Suprapubic skin (tissue), 4 donors: ENCODE measurements around the gene ARID5B. TPM values are rescaled to one million over a fixed set of nuclear protein-coding genes. Genes with fewer than 3 reads are reported as not detected.

Experiments
- DNase-seq, 2 donors: peaks; one replicate each; pipeline ENCODE4 v3.0.0-alpha.2; 2019; ENCODE audit warnings: low spot score in 2 of 2
- H3K27ac ChIP-seq: fragments of 200-600 bp; sonication (generic); one replicate; pipeline ENCODE4 v1.5.1; 2019
- H3K27me3 ChIP-seq: fragments of 200-600 bp; sonication (generic); one replicate; pipeline ENCODE4 v1.5.1; 2019
- H3K36me3 ChIP-seq: fragments of 200-600 bp; sonication (generic); one replicate; pipeline ENCODE4 v1.5.1; 2019
- H3K4me1 ChIP-seq: fragments of 200-600 bp; sonication (generic); one replicate; pipeline ENCODE4 v1.5.1; 2019
- H3K4me3 ChIP-seq: fragments of 200-600 bp; sonication (generic); one replicate; pipeline ENCODE4 v1.5.1; 2019; ENCODE audit warnings: mild to moderate bottlenecking
- H3K9me3 ChIP-seq: fragments of 200-600 bp; sonication (generic); one replicate; pipeline ENCODE4 v1.5.1; 2019
- EP300 ChIP-seq: sonication (generic); formaldehyde crosslinking; IDR thresholded peaks from one replicate; pipeline ENCODE4 v1.6.1; 2017; ENCODE audit warnings: antibody characterized with exemption
- POLR2A ChIP-seq, 2 donors: fragments of 450-650 bp; IDR thresholded peaks; one replicate each; pipeline ENCODE4 v1.6.1; 2017; ENCODE audit warnings: antibody characterized with exemption in 2 of 2, mild to moderate bottlenecking in 2 of 2, moderate library complexity in 2 of 2
- POLR2AphosphoS5 ChIP-seq, 3 donors: sonication (generic); formaldehyde crosslinking; IDR thresholded peaks; one replicate each; pipeline ENCODE4 v1.6.1; 2017; ENCODE audit warnings: antibody characterized with exemption in 3 of 3
- WGBS: methylation state at CpG from one replicate; pipeline ENCODE4 v1.1.5; 2018; 5-methylcytosine and 5-hydroxymethylcytosine counted together
- total RNA-seq, 4 donors: library from RNA; depleted of rRNA; stranded (reverse); fragments of >200 nt; gene quantifications; one replicate each; pipeline ENCODE4 v1.1.0, GENCODE V29; 2016
- TF ChIP-seq, protein P1 (sequence below), 2 donors: fragments of 200-600 bp in 1 of 2; fragments of 450-650 bp in 1 of 2; sonication (generic) in 1 of 2; IDR thresholded peaks; one replicate each; pipeline ENCODE4 v1.5.1; 2016 to 2019; ENCODE audit warnings: antibody characterized with exemption in 2 of 2, mild to moderate bottlenecking in 1 of 2, moderate library complexity in 1 of 2

The ARID5B gene
- total RNA-seq, 4 donors from 2014 or later, result 45.4 to 75.2 (median 71.9) TPM

DNA sequence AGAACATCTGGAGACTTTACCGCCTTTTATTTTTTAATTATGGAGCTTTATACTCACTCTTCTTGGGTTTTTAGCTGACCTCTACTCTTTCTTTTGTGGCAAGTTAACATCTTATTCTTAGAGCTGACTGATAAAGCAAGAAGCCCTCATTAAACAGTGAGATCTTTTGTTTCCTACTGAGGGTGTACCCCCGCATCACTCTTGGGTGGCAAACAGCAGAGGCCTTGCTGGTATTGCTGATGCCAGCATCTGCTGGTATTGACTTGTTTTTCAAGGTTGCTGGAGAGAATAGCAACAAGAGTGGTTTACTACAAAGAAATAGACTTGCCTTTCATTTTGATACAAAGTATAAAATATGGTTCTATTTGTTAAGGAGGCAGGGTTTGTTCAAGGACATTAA, 154.7 kb downstream of the ARID5B start:
- H3K4me1 ChIP-seq, result peaks cover 91% of the 10 kb centered on the region
- H3K27me3 ChIP-seq, result no peaks in the 10 kb centered on the region
- TF ChIP-seq EP300, result no peak
- no peak for TF ChIP-seq POLR2AphosphoS5 (IDR thresholded peaks at IDR 0.05)
- TF ChIP-seq, protein P1, sequence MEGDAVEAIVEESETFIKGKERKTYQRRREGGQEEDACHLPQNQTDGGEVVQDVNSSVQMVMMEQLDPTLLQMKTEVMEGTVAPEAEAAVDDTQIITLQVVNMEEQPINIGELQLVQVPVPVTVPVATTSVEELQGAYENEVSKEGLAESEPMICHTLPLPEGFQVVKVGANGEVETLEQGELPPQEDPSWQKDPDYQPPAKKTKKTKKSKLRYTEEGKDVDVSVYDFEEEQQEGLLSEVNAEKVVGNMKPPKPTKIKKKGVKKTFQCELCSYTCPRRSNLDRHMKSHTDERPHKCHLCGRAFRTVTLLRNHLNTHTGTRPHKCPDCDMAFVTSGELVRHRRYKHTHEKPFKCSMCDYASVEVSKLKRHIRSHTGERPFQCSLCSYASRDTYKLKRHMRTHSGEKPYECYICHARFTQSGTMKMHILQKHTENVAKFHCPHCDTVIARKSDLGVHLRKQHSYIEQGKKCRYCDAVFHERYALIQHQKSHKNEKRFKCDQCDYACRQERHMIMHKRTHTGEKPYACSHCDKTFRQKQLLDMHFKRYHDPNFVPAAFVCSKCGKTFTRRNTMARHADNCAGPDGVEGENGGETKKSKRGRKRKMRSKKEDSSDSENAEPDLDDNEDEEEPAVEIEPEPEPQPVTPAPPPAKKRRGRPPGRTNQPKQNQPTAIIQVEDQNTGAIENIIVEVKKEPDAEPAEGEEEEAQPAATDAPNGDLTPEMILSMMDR (IDR thresholded peaks at IDR 0.05), result no peak
- TF ChIP-seq POLR2A (IDR thresholded peaks at IDR 0.05), result no peak
- H3K9me3 ChIP-seq, result no peaks in the 10 kb centered on the region
- no peak for DNase-seq
- 66% methylated on average over 2 of the region's 2 CpGs for WGBS
- H3K4me3 ChIP-seq, result peak overlapping the region; percentile 23
- H3K27ac ChIP-seq, result peak overlapping the region; percentile 79
- peaks cover 29% of the 10 kb centered on the region for H3K36me3 ChIP-seq

DNA sequence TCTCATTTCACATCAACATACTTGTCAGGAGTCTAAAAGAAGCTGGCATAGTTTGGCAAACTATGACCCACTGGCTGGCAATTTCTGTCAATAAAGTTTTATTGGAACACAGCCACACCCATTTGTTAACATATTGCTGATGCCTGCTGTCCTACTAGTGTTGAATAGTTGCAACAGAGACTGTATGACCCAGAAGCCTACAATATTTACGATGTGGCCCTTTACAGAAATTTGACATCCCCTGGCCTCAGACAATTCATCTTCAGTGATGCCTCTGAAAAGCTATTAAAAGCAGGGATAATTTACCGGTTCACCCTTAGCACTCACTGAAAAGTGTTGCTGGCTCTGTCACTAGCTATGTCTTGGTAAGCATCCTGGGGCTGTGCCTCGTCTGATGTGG, 155.2 kb downstream of the ARID5B start:
- DNase-seq, result no peak
- Histone ChIP-seq H3K9me3 (no peaks in the 10 kb centered on the region), H3K27me3 (no peaks in the 10 kb centered on the region), H3K27ac (peak overlapping the region; percentile 79), H3K36me3 (peaks cover 34% of the 10 kb centered on the region), H3K4me1 (peaks cover 90% of the 10 kb centered on the region), H3K4me3 (peak overlapping the region; percentile 2)
- TF ChIP-seq POLR2AphosphoS5 (IDR thresholded peaks at IDR 0.05), result no peak
- TF ChIP-seq EP300, result no peak
- TF ChIP-seq, protein P1 (IDR thresholded peaks at IDR 0.05), result no peak
- no peak for TF ChIP-seq POLR2A (IDR thresholded peaks at IDR 0.05)
- 68% methylated on average over 3 of the region's 3 CpGs for WGBS

DNA sequence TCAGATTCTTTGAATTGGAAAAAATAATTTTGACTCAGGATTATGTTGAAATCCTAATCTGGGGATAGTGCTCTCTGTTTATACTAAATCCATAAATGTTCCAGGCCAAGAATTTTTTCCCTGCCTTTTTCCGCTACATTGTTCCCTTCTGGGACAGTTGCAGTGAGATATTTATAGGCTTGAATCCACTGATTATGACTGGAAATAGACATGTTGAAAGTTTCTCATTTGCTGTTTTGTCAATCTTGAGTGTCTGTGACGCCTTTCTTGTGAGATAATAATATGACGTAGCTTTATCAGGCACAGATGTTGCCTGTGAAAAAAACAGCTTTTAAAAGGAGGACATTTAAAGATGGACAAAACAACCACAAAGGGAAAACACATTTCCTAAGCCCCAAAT, 155.9 kb downstream of the ARID5B start:
- Histone ChIP-seq H3K4me3 (no peak overlapping the region), H3K36me3 (peaks cover 31% of the 10 kb centered on the region), H3K9me3 (no peaks in the 10 kb centered on the region), H3K27me3 (no peaks in the 10 kb centered on the region), H3K27ac (peak overlapping the region; percentile 79), H3K4me1 (peaks cover 90% of the 10 kb centered on the region)
- 54% methylated on average over 3 of the region's 3 CpGs for WGBS
- no peak for TF ChIP-seq EP300
- TF ChIP-seq POLR2A (IDR thresholded peaks at IDR 0.05), result no peak
- TF ChIP-seq, protein P1 (IDR thresholded peaks at IDR 0.05), result no peak
- peak; percentile 33 to 72 (median 70) for TF ChIP-seq POLR2AphosphoS5 (IDR thresholded peaks at IDR 0.05)
- no peak for DNase-seq

DNA sequence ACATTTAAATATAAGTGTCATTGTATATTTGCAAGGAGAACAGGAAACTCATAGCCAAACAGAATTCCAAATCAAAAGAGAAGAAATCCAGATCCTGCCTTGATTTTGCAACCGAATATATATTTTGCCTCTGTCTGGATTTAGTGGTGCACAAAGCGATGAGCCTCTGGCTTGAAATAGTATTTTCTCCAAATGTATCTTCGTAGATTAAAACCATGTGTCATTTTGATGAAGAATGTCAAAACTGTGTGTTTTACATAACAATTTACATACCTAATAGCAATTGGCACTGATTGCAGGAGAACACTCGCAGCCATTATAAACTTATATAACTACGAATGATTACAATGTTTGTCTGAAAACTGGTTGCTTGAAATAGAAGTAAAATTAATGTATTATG, 156.4 kb downstream of the ARID5B start:
- Histone ChIP-seq H3K4me3 (no peak overlapping the region), H3K4me1 (peaks cover 90% of the 10 kb centered on the region), H3K27ac (peak overlapping the region; percentile 62), H3K9me3 (no peaks in the 10 kb centered on the region), H3K36me3 (peaks cover 26% of the 10 kb centered on the region), H3K27me3 (no peaks in the 10 kb centered on the region)
- 55% methylated on average over 5 of the region's 5 CpGs for WGBS
- DNase-seq, result no peak
- TF ChIP-seq, protein P1 (IDR thresholded peaks at IDR 0.05), result no peak

DNA sequence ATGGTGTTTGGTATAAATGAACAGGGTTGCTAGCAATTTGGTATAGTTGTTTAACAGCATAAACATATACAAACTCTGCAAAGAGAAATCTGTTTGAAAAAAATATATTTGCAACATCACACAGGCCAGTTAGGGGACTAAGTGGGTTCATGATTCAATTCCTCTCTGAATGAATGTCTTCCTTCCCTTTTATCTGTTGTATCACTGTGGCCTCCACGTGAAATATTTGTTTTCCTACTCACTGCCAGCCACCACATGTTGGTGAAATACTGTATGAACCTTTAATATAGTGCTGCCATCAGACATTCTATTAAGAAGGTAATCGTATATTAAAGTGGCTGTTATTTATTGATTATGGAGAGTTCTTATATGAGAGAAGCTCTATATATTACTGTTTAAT, 157.0 kb downstream of the ARID5B start:
- WGBS, result 37% methylated on average over 2 of the region's 2 CpGs
- H3K4me1 ChIP-seq, result peaks cover 90% of the 10 kb centered on the region
- no peak overlapping the region for H3K4me3 ChIP-seq
- H3K9me3 ChIP-seq, result no peaks in the 10 kb centered on the region
- H3K27me3 ChIP-seq, result no peaks in the 10 kb centered on the region
- peaks cover 20% of the 10 kb centered on the region for H3K36me3 ChIP-seq
- H3K27ac ChIP-seq, result peak overlapping the region; percentile 62
- TF ChIP-seq POLR2AphosphoS5 (IDR thresholded peaks at IDR 0.05) (no peak), EP300 (no peak), POLR2A (IDR thresholded peaks at IDR 0.05) (no peak)
- TF ChIP-seq, protein P1 (IDR thresholded peaks at IDR 0.05), result no peak
- no peak for DNase-seq
